Measurements from ENCODE around the gene MAPT.
A peak's percentile ranks its signal among the peaks of the same experiment; 100 is the strongest.
"Not testable (repeated sequence)": the region's sequence is repeated elsewhere in the genome, so short reads cannot be mapped to it uniquely, and the experiment has no call there.

The MAPT gene

GRCh38 chr17:45931677-45932076 lies 37.3 kb downstream of the MAPT start:
- DNase-seq, result no peak

DNA sequence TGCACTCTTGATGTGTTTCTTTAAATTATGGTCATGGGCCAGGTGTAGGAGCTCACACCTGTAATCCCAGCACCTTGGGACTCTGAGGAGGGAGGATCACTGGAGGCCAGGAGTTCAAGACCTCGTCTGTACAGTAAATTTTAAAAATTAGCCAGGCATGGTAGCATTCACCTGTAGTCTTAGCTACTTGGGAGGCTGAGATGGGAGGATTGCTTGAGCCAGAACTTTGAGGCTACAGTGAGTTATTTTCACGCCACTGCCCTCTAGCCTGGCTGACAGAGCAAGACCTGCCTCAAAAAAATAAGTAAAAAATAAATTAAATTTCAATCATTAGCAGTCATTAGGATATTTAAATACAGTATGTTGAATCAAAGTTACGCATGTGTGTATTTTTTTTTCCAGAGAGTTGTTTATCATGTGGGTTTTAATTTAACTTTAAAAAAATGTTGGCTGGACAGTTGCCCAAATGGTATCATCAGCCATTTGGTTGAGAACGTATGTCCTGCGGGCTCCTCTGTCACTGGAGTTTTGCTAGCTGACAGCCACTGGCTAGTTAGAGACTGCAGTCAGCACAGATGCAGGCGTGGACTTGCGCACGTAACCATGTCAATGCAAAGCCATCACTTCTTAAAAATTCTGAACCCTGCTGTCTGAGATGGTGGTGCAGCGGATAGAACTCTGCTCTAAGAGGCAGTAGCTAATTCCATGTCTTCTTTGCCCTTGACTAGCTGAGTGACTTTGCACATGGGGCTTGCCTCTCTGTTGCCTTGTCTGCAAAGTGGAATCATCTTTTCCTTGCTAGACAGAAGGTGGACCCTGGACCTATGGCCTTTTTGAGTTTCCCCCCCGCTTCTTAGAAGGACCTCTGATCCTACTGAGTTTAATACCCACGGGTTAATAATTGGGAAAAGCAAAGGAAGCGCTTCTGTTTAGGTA lies 40.0 kb downstream of the MAPT start:
- DNase-seq, result no peak

DNA sequence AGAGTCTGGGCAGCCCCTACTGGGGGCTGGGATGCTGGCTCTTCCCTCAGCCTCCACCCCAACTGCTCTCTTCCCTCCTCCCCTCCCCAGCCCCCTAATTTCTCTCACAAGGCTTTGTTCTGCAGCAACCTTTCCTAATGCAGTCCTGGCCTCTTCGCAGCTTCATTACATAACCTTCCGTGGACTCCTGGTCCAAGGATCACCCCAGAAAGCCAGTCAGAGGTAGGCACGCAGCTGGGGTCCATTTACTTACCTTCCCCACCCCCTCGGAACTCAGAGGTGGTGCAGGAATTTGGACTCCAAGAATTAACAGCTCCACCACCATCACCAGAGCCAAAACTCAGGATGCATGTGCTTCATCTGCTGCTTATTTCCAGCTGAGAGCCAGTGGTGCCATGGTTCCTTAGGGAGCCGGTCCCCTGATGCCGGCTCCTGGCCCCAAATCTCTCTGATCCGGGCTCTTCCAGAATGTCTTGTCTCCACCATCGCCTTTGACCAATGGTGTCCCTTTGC lies 40.9 kb downstream of the MAPT start:
- no peak for DNase-seq

DNA sequence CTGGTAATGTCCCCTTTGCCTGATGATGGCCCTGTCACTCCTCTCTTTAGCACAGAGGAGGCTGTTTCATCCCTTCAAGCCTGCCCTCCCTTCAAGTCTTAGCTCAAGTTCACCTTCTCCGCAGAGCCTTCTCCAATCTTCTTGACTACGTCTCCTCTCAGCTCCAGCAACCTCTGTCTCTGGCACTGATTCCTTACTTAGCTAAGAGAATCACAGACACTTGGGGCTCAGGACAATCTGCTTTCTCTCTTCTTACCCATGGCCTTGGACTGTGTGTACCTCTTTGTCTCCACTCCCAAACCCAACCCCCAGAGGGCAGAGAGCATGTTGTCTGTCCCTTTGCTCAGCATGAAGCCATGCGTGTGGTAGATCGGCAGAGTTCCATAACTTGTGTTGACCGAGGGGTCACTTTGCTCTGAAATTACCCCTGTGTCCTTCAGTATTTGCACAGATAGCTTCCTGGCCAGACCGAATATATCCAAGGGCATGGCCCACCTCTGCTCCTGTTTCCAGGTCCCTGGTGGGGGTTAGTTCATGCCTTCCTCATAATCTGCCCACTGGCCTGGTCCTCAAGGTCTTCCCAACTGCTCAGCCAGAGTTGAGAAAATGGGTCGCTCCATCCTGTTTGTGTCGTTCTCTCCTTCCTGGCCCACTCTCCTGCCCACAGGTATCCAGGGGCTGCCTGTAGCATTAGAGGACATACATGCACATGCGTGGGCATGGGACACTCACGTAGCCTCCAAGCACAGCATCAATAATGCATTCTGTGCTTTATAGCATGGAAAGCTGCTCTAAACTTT lies 41.6 kb downstream of the MAPT start:
- DNase-seq, result no peak

GRCh38 chr17:45936610-45937009 lies 42.3 kb downstream of the MAPT start:
- DNase-seq, result peak; percentile 64

- not testable (repeated sequence) for DNase-seq
Measured at GRCh38 chr17:45937186-45937585, 42.8 kb downstream of the MAPT start.

DNA sequence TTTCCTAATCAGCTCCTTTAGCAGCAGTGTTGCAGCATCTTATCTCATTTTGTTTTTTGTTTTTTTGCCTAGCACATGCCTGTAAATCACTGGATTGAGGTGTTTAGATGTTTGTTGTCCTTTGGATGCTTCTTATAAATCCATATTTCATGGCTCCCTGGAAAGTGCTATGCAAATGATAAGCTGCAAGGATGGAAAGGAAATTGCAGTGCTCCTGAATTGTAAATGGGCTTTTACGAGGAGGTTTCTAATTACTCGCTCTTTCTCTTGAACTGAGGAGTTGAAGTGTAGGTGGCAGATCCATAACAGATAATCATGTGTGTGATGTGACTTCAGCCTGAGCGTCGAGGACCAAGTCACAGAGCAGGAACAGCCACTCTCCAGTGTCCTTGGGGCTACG lies 45.0 kb downstream of the MAPT start:
- DNase-seq, result no peak

GRCh38 chr17:45940293-45940692 lies 45.9 kb downstream of the MAPT start:
- DNase-seq, result no peak

GRCh38 chr17:45940826-45941225 lies 46.5 kb downstream of the MAPT start:
- DNase-seq, result no peak

- no peak for DNase-seq
Measured at GRCh38 chr17:45941395-45941794, 47.0 kb downstream of the MAPT start.

GRCh38 chr17:45942284-45942683 lies 47.9 kb downstream of the MAPT start:
- peak; percentile 93 for DNase-seq

DNA sequence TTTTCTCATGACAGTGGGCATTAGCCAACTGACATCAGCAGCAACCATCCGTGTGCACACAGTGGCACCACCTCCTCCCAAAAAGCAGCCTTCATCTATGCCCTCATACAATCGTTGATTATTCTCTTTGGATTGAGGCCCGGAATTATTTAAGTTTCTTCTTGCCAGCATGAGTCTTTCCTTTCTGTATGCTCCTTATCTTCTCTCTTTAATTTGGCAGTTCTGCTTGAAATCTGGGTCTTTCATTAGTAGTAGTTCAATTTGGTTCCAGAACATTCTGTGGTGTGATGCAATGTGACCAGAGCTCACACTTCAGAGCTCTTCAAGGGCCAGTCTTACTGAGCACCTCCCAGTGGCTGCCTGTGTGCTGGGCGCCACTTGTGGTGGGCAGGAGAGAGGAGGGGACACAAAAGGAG lies 52.5 kb downstream of the MAPT start:
- DNase-seq, result no peak

- no peak for DNase-seq
Measured at GRCh38 chr17:45948498-45948880, 54.1 kb downstream of the MAPT start.

GRCh38 chr17:45948881-45949624 lies 54.7 kb downstream of the MAPT start:
- DNase-seq, result no peak

- DNase-seq, result no peak
Measured at GRCh38 chr17:45949755-45950320, 55.5 kb downstream of the MAPT start.

DNA sequence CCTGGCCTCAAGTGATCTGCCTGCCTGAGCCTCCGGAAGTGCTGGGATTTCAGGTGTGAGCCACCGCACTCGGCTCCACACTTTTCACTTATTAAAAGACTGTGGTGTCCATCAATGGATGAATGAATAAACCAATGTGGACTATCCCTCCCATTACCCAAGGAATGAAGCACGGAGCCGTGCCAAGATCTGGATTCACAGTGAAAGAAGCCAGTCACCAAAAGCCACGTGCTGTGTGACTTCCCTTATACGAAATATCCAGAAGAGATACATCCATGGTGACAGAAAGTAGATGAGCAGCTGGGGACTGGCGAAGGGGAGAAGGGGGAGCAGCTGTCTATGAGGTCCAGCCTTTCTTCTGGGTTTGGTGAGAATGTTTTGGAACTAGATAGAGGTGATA lies 56.5 kb downstream of the MAPT start:
- DNase-seq, result no peak

- no peak for DNase-seq
Measured at GRCh38 chr17:45951403-45951802, 57.0 kb downstream of the MAPT start.

DNA sequence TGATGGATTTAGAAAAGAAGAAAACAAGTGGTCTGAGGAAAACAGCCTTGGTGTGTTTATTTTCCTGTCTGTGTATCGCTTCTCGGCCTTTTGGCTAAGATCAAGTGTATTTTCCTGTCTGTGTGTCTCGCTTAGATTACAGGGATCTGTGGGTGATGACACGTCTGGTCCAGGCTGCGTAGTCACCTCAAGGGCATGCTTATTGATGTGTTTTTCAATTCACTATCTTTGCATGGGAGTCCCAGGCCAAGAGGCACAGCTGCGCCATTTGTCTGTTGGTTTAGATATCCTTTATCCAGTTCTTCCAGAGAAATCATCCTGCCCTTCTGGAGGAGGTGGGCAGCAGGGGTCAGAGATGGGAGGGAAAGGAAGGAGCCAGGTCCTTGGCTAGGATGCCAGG lies 57.6 kb downstream of the MAPT start:
- no peak for DNase-seq

- no peak for DNase-seq
Measured at GRCh38 chr17:45952814-45953320, 58.5 kb downstream of the MAPT start.

GRCh38 chr17:45953561-45953960 lies 59.2 kb downstream of the MAPT start:
- no peak for DNase-seq

- DNase-seq, result no peak
Measured at GRCh38 chr17:45954914-45955313, 60.6 kb downstream of the MAPT start.

- DNase-seq, result no peak
Measured at GRCh38 chr17:45955326-45955725, 61.0 kb downstream of the MAPT start.

GRCh38 chr17:45956090-45956489 lies 61.7 kb downstream of the MAPT start:
- DNase-seq, result no peak
